RWPE2 (cell line): Measurements from ENCODE around the gene DLST.

Source experiments
- ATAC-seq: fragments of 200-7000 bp; cut with Tn5 transposase; 3 replicates; pipeline ENCODE4 v1.9.1; 2021; ENCODE audit warnings: low read depth
- DNase-seq: peaks from one replicate; pipeline ENCODE4 v3.0.0-alpha.2; 2020; ENCODE audit warnings: low spot score
- H3K27ac ChIP-seq: fragments of 450-650 bp; 2 replicates; pipeline ENCODE4 v1.5.1; 2017; ENCODE audit warnings: mild to moderate bottlenecking; ENCODE audit not compliant: poor library complexity, severe bottlenecking
- H3K27me3 ChIP-seq: fragments of 250-450 bp; sonication (Bioruptor Pico); 2 replicates; pipeline ENCODE4 v1.5.1; 2021; ENCODE audit warnings: mild to moderate bottlenecking, moderate library complexity; ENCODE audit not compliant: insufficient read depth, poor library complexity, severe bottlenecking
- H3K36me3 ChIP-seq: fragments of 250-450 bp; sonication (Bioruptor Pico); 2 replicates; pipeline ENCODE4 v1.5.1; 2020; ENCODE audit warnings: low read depth, mild to moderate bottlenecking, moderate library complexity
- H3K4me1 ChIP-seq: fragments of 250-450 bp; sonication (Bioruptor Pico); 2 replicates; pipeline ENCODE4 v1.5.1; 2021; ENCODE audit warnings: mild to moderate bottlenecking, moderate library complexity; ENCODE audit not compliant: insufficient read depth, poor library complexity, severe bottlenecking
- H3K4me3 ChIP-seq: fragments of 250-450 bp; sonication (Bioruptor Pico); 2 replicates; pipeline ENCODE4 v1.5.1; 2021; ENCODE audit warnings: mild to moderate bottlenecking, moderate library complexity; ENCODE audit not compliant: severe bottlenecking
- H3K9me3 ChIP-seq: fragments of 250-450 bp; sonication (Bioruptor Pico); 2 replicates; pipeline ENCODE4 v1.5.1; 2021; ENCODE audit warnings: mild to moderate bottlenecking, moderate library complexity; ENCODE audit not compliant: severe bottlenecking
- CTCF ChIP-seq: fragments of 450-650 bp; IDR thresholded peaks from one replicate; pipeline ENCODE4 v1.5.1; 2017; ENCODE audit warnings: mild to moderate bottlenecking, moderate library complexity; ENCODE audit not compliant: poor library complexity, severe bottlenecking

Gene DLST

GRCh38 chr14:74843653-74844052 lies 38.1 kb upstream of the DLST start:
- peak; percentile 26; the same call in 1 of the 3 replicates for ATAC-seq

GRCh38 chr14:74846168-74846567 lies 35.5 kb upstream of the DLST start:
- H3K27me3 ChIP-seq = no peaks in the 10 kb centered on the region
- H3K4me3 ChIP-seq = no peak overlapping the region
- peaks cover 4% of the 10 kb centered on the region for H3K4me1 ChIP-seq
- no peaks in the 10 kb centered on the region for H3K9me3 ChIP-seq
- DNase-seq = no peak
- TF ChIP-seq CTCF = no peak
- H3K36me3 ChIP-seq = peaks cover 9% of the 10 kb centered on the region; the same call in 1 of the 2 replicates
- no peak overlapping the region for H3K27ac ChIP-seq
- no peak for ATAC-seq

More at GRCh38 chr14:74843653-74844052, 38.1 kb upstream of the DLST start:
- Histone ChIP-seq H3K9me3 (no peaks in the 10 kb centered on the region), H3K4me1 (peaks cover 4% of the 10 kb centered on the region), H3K27me3 (no peaks in the 10 kb centered on the region), H3K27ac (no peak overlapping the region), H3K4me3 (no peak overlapping the region), H3K36me3 (peaks cover 16% of the 10 kb centered on the region)
- no peak for DNase-seq
- TF ChIP-seq CTCF = no peak

DNA sequence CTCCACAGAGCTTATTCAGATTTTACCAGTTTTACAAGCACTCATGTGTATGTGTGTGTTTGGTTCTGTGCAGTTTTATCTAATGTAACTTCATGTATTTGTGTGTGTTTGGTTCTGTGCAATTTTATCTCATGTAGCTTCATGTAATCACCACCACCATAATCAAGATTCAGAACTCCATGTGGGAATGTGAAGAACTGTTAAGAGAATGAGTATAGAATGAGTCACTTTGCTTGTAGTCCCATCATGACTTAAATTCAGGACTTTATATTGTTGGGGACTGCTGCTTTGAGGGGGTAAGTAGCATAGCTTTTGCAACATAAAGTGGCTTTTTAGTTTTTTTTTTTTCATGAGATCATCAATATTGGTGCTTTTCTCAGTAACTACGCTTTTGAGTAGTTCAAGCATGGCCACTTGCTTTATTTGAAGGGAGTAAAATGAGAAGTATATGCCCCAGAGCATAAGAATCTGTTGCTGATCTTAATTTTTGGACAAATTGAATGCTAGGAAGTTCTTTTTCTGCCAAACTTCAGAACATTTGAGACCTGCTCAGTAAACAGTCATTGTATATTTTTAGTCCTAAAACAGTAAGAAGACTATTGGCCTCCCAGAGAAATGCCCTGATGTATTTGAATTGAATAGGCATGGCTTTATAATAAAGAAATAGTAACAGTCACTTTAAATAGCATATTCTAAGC lies 34.6 kb upstream of the DLST start:
- peaks cover 9% of the 10 kb centered on the region; the same call in 1 of the 2 replicates for H3K36me3 ChIP-seq
- no peak for DNase-seq

DNA sequence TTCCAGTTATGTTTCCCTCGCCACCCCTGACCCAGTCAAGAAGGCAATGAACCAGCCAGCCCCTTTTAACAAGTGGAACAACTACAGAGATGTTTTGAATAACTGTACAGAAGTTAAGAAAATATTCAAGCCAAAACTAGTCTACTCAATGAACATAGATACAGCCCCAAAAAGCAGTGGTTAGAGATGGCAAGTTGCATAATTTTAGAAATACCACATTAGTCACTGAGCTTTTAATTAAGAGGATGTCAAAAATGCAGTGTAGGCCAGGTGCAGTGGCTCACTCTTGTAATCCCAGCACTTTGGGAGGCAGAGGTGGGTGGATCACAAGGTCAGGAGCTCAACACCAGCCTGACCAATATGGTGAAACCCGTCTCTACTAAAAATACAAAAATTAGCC lies 32.9 kb upstream of the DLST start:
- ATAC-seq (peak; percentile 26; the same call in 2 of the 3 replicates), DNase-seq (no peak)
- H3K27me3 ChIP-seq = no peaks in the 10 kb centered on the region
- no peak overlapping the region for H3K27ac ChIP-seq
- no peak overlapping the region for H3K4me3 ChIP-seq
- peaks cover 8% of the 10 kb centered on the region; the same call in 1 of the 2 replicates for H3K36me3 ChIP-seq
- no peaks in the 10 kb centered on the region for H3K9me3 ChIP-seq
- H3K4me1 ChIP-seq = no peaks in the 10 kb centered on the region
- TF ChIP-seq CTCF = no peak

More for the DNA sequence above, 34.6 kb upstream of the DLST start:
- TF ChIP-seq CTCF = no peak
- ATAC-seq = peak; percentile 33; the same call in 1 of the 3 replicates
- Histone ChIP-seq H3K4me3 (no peak overlapping the region), H3K9me3 (no peaks in the 10 kb centered on the region), H3K4me1 (peaks cover 4% of the 10 kb centered on the region), H3K27me3 (no peaks in the 10 kb centered on the region), H3K27ac (no peak overlapping the region)

GRCh38 chr14:74852922-74853530 lies 28.7 kb upstream of the DLST start:
- Histone ChIP-seq H3K4me3 (no peak overlapping the region), H3K9me3 (no peaks in the 10 kb centered on the region), H3K27me3 (no peaks in the 10 kb centered on the region), H3K4me1 (no peaks in the 10 kb centered on the region), H3K27ac (no peak overlapping the region), H3K36me3 (peaks cover 3% of the 10 kb centered on the region)
- no peak for TF ChIP-seq CTCF
- no peak for DNase-seq
- ATAC-seq = no peak
